Nephron progenitor cell (in vitro differentiated cells): Measurements from ENCODE around the gene TTC16.

Experiments
- DNase-seq: peaks from one replicate; pipeline ENCODE4 v3.0.0; 2021
- H3K27ac Mint-ChIP-seq: 2 replicates; pipeline ENCODE4 v1.8.0; 2021; ENCODE audit warnings: mild to moderate bottlenecking, moderate library complexity, mixed read lengths
- H3K27me3 Mint-ChIP-seq: 2 replicates; pipeline ENCODE4 v1.8.0; 2021; ENCODE audit warnings: mild to moderate bottlenecking, low read depth, mixed read lengths; ENCODE audit not compliant: poor library complexity
- H3K36me3 Mint-ChIP-seq: 2 replicates; pipeline ENCODE4 v1.8.0; 2021; ENCODE audit warnings: low read depth, mixed read lengths
- H3K4me1 Mint-ChIP-seq: 2 replicates; pipeline ENCODE4 v1.8.0; 2021; ENCODE audit warnings: mixed read lengths
- H3K4me3 Mint-ChIP-seq: 2 replicates; pipeline ENCODE4 v1.8.0; 2021; ENCODE audit warnings: mild to moderate bottlenecking, moderate library complexity, mixed read lengths
- H3K9me3 Mint-ChIP-seq: 2 replicates; pipeline ENCODE4 v1.8.0; 2021; ENCODE audit warnings: mild to moderate bottlenecking, moderate library complexity, mixed read lengths
- TF ChIP-seq, protein P1 (sequence below): fragments of 200-600 bp; sonication (generic); IDR thresholded peaks from 2 replicates; pipeline ENCODE4 v1.5.0; 2021; ENCODE audit warnings: antibody characterized with exemption

TTC16 gene

GRCh38 chr9:127723444-127723843 lies 7.6 kb downstream of the TTC16 start:
- no peaks in the 10 kb centered on the region for H3K36me3 Mint-ChIP-seq
- TF ChIP-seq, protein P1, sequence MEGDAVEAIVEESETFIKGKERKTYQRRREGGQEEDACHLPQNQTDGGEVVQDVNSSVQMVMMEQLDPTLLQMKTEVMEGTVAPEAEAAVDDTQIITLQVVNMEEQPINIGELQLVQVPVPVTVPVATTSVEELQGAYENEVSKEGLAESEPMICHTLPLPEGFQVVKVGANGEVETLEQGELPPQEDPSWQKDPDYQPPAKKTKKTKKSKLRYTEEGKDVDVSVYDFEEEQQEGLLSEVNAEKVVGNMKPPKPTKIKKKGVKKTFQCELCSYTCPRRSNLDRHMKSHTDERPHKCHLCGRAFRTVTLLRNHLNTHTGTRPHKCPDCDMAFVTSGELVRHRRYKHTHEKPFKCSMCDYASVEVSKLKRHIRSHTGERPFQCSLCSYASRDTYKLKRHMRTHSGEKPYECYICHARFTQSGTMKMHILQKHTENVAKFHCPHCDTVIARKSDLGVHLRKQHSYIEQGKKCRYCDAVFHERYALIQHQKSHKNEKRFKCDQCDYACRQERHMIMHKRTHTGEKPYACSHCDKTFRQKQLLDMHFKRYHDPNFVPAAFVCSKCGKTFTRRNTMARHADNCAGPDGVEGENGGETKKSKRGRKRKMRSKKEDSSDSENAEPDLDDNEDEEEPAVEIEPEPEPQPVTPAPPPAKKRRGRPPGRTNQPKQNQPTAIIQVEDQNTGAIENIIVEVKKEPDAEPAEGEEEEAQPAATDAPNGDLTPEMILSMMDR: no peak
- H3K27ac Mint-ChIP-seq: no peak overlapping the region
- H3K4me3 Mint-ChIP-seq: no peak overlapping the region
- H3K9me3 Mint-ChIP-seq: no peaks in the 10 kb centered on the region
- peaks cover 24% of the 10 kb centered on the region for H3K27me3 Mint-ChIP-seq
- no peak for DNase-seq
- H3K4me1 Mint-ChIP-seq: peaks cover 14% of the 10 kb centered on the region

DNA sequence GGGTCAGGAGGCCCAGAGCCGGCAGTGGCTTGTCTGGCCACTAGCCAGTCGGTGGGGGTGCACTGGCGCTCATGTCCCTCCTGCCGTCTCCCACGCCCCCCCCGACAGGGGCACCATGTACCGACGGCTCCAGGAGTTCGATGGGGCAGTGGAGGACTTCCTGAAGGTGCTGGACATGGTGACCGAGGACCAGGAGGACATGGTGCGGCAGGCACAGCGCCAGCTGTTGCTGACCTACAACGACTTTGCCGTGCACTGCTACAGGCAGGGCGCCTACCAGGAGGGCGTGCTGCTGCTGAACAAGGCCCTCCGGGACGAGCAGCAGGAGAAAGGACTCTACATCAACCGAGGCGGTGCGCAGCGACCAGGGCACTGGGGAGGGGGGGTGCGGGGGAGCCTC lies 8.1 kb downstream of the TTC16 start:
- Mint-ChIP-seq H3K4me1 (peaks cover 14% of the 10 kb centered on the region), H3K27me3 (peaks cover 24% of the 10 kb centered on the region), H3K36me3 (no peaks in the 10 kb centered on the region), H3K4me3 (no peak overlapping the region), H3K9me3 (no peaks in the 10 kb centered on the region), H3K27ac (no peak overlapping the region)
- no peak for DNase-seq
- TF ChIP-seq, protein P1: no peak

GRCh38 chr9:127726871-127727270 lies 11.0 kb downstream of the TTC16 start:
- TF ChIP-seq, protein P1: no peak
- Mint-ChIP-seq H3K4me3 (no peak overlapping the region), H3K9me3 (no peaks in the 10 kb centered on the region), H3K27ac (no peak overlapping the region), H3K4me1 (peaks cover 8% of the 10 kb centered on the region), H3K36me3 (no peaks in the 10 kb centered on the region), H3K27me3 (peaks cover 8% of the 10 kb centered on the region)
- DNase-seq: no peak

DNA sequence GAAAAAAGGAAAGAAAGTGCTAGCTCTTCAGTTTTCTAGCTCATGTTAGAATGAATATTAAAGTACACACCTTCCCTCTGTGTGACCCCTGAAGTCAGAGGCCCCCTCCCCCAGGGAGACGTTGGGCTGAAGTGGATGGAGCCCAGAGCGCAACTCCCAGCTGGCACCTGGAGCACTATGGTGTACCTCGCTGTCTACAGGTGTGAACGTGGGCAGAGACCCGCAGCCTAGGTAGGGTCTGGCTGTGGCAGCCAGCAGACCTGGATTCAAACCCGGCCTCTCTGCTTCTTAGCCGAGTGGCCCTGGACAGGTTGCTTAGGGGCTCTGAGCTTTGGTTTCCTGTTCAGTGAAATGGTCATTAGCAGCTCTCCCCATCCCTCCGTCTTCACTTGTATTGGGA lies 12.9 kb downstream of the TTC16 start:
- TF ChIP-seq, protein P1: no peak
- Mint-ChIP-seq H3K9me3 (no peaks in the 10 kb centered on the region), H3K4me1 (peaks cover 12% of the 10 kb centered on the region), H3K27ac (no peak overlapping the region), H3K27me3 (no peaks in the 10 kb centered on the region), H3K36me3 (no peaks in the 10 kb centered on the region), H3K4me3 (no peak overlapping the region)
- no peak for DNase-seq

- Mint-ChIP-seq H3K27ac (peak overlapping the region; percentile 61), H3K4me1 (peaks cover 10% of the 10 kb centered on the region), H3K4me3 (no peak overlapping the region), H3K36me3 (no peaks in the 10 kb centered on the region), H3K27me3 (no peaks in the 10 kb centered on the region), H3K9me3 (no peaks in the 10 kb centered on the region)
- no peak for DNase-seq
- TF ChIP-seq, protein P1: no peak
Observed at GRCh38 chr9:127729522-127730256, 13.8 kb downstream of the TTC16 start.

DNA sequence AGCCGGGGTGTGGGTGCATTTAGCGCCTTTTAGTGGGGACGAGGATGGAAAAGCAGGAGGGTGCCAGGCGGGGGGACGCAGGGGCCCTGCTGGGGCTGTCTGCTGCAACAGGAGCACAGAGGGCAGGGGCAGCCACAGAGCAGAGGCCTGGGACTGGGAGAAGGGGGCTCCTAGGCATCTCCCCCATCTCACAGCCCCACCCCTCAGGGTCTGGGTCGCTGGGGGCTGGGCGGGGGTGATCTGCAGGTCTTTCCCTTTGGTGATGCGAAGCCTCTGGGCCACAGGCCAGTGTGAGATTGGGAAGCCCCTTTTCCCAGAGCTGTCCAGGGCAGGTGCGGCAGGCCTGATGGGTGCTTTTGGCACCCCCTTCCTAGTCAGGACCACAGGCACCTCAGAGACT lies 14.4 kb downstream of the TTC16 start:
- H3K27me3 Mint-ChIP-seq: no peaks in the 10 kb centered on the region
- H3K9me3 Mint-ChIP-seq: no peaks in the 10 kb centered on the region
- H3K36me3 Mint-ChIP-seq: no peaks in the 10 kb centered on the region
- peaks cover 10% of the 10 kb centered on the region for H3K4me1 Mint-ChIP-seq
- H3K27ac Mint-ChIP-seq: no peak overlapping the region
- DNase-seq: no peak
- TF ChIP-seq, protein P1: no peak
- H3K4me3 Mint-ChIP-seq: no peak overlapping the region
